ENCODE measurements around the gene RAB11FIP4. TPM values are rescaled to one million over a fixed set of nuclear protein-coding genes. Genes with fewer than 3 reads are reported as not detected.

The RAB11FIP4 gene
- total and polyA plus RNA-seq, 2 of the 13 experiments (the other 11 are each of a cell fraction or from before 2014, with no cell fraction given), result 28.0 to 89.3 TPM

GRCh38 chr17:31416503-31416923, 25.0 kb downstream of the RAB11FIP4 start (continued):
- TF ChIP-seq RNF219 (CRISPR knock-in tag; IDR thresholded peaks at IDR 0.05), result no peak
- no peak for TF ChIP-seq ZNF672 (CRISPR knock-in tag; IDR thresholded peaks at IDR 0.05)
- TF ChIP-seq ZNF292 (CRISPR knock-in tag; IDR thresholded peaks at IDR 0.05; ENCODE audit: borderline replicate concordance, low read depth), result 0 out of 2 replicates have a peak, but pooled peaks have one; percentile 35
- TF ChIP-seq RXRB (CRISPR knock-in tag; IDR thresholded peaks at IDR 0.05; ENCODE audit: borderline replicate concordance), result peak; percentile 93
- peak in 1 of 2 experiments; percentile 51; a peak in 1 of 4 replicates for TF ChIP-seq POLR2A (IDR thresholded peaks at IDR 0.05; ENCODE audit: insufficient read depth in 1 of 2, low read depth in 2 of 2, low read length in 2 of 2)
- TF ChIP-seq ZBTB39 (CRISPR knock-in tag; IDR thresholded peaks at IDR 0.05), result no peak
- TF ChIP-seq CAMTA2 (CRISPR knock-in tag; IDR thresholded peaks at IDR 0.05; ENCODE audit: borderline replicate concordance), result no peak
- no peak for TF ChIP-seq ZNF350 (CRISPR knock-in tag; IDR thresholded peaks at IDR 0.05; ENCODE audit: borderline replicate concordance, low read depth)
- TF ChIP-seq ZNF225 (CRISPR knock-in tag; IDR thresholded peaks at IDR 0.05), result no peak
- peak; percentile 33; the same call in 1 of the 2 replicates for TF ChIP-seq UBTF (CRISPR knock-in tag; IDR thresholded peaks at IDR 0.05)
- TF ChIP-seq USF2 (IDR thresholded peaks at IDR 0.05; ENCODE audit: low read depth, low read length), result no peak
- TF ChIP-seq USF2 (CRISPR knock-in tag; IDR thresholded peaks at IDR 0.05; ENCODE audit: borderline replicate concordance), result no peak
- no peak for TF ChIP-seq KAT8 (CRISPR knock-in tag; IDR thresholded peaks at IDR 0.05)
- peak; percentile 34 for TF ChIP-seq HNF4G (IDR thresholded peaks at IDR 0.05; ENCODE audit: borderline replicate concordance, low read depth, low read length)
- TF ChIP-seq HNF4G (CRISPR knock-in tag; IDR thresholded peaks at IDR 0.05; ENCODE audit: borderline replicate concordance, low read depth), result no peak
- no peak for TF ChIP-seq LCORL (IDR thresholded peaks at IDR 0.05)
- TF ChIP-seq LCORL (CRISPR knock-in tag; IDR thresholded peaks at IDR 0.05), result peak; percentile 64
- no peak for TF ChIP-seq POLR2AphosphoS2 (IDR thresholded peaks at IDR 0.05; ENCODE audit: low read depth, low read length)
- TF ChIP-seq MIER3 (CRISPR knock-in tag; IDR thresholded peaks at IDR 0.05; ENCODE audit: borderline replicate concordance), result no peak
- no peak for TF ChIP-seq ZNF276 (CRISPR knock-in tag; IDR thresholded peaks at IDR 0.05; ENCODE audit: low read depth)
- no peak for TF ChIP-seq KLF9 (CRISPR knock-in tag; IDR thresholded peaks at IDR 0.05; ENCODE audit: low read depth)

Measured in HepG2 (cell line).